ENCODE measurements around the gene ITSN1. TPM values are rescaled to one million over a fixed set of nuclear protein-coding genes. Genes with fewer than 3 reads are reported as not detected.

ITSN1 gene
- total RNA-seq, 4 donors from 2014 or later, result 14.5 to 33.1 (median 26.9) TPM

DNA sequence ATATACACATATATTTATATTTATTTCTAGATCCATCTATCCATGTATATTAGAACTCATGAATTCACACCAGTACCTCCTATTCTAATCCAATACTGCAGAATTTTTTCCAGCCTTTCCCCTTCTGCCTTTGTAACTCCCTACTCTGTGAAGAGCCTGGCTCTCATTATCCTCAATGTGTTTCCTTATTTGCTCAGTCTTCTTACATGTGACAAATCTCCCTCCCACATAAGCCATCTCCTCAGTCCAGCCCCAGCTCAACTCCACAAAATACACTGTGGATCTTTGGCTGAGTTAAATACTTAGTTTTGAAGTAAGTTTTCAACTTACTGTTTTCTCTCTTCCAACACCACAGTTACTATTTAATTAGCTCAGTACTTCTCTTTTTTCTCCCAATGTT lies 227.6 kb downstream of the ITSN1 start:
- Histone ChIP-seq H3K36me3 (no peaks in the 10 kb centered on the region), H3K27ac (no peak overlapping the region), H3K9me3 (no peaks in the 10 kb centered on the region), H3K4me1 (no peaks in the 10 kb centered on the region), H3K4me3 (no peak overlapping the region), H3K27me3 (no peaks in the 10 kb centered on the region)
- intact Hi-C loops (cut with DNase I; ENCODE audit: low total_unique reads), result loop anchor here (5.0 kb wide), 1 partner anchor 1407 kb away; no protein-coding TSS in a partner anchor
- TF ChIP-seq CTCF (IDR thresholded peaks at IDR 0.05 in 4 of 5, conservative IDR thresholded peaks at IDR 0.05 in 1 of 5) (no peak), POLR2A (IDR thresholded peaks at IDR 0.05) (no peak)
- ATAC-seq, result no peak
- no peak for DNase-seq
- in situ Hi-C loops (cut with MboI; ENCODE audit: low sequenced_read_pairs in 4 of 4), result no loop called here

DNA sequence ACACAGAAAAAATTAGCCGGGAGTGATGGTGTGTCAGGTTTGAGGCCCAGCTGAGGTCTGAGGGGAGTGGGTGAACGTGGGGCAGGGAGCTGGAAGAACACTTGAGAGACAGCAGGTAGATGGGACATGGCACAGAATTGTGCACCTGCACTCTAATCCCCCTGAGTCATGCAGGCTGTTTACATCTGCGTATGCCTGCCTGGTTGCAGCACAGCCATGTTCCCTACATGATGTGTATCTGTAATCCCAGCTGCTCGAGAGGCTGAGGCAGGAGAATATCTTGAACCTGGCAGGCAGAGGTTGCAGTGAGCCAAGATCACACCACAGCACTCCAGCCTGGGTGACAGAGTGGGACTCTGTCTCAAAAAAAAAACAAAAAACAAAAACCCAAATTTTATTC lies 228.5 kb downstream of the ITSN1 start:
- no peaks in the 10 kb centered on the region for H3K27me3 ChIP-seq
- DNase-seq, result no peak
- no peaks in the 10 kb centered on the region for H3K9me3 ChIP-seq
- no peak for TF ChIP-seq CTCF (IDR thresholded peaks at IDR 0.05 in 4 of 5, conservative IDR thresholded peaks at IDR 0.05 in 1 of 5)
- TF ChIP-seq POLR2A (IDR thresholded peaks at IDR 0.05), result no peak
- H3K27ac ChIP-seq, result no peak overlapping the region
- H3K36me3 ChIP-seq, result no peaks in the 10 kb centered on the region
- H3K4me3 ChIP-seq, result no peak overlapping the region
- no peak for ATAC-seq
- in situ Hi-C loops (cut with MboI; ENCODE audit: low sequenced_read_pairs in 4 of 4), result no loop called here
- intact Hi-C loops (cut with DNase I; ENCODE audit: low total_unique reads), result no loop called here
- no peaks in the 10 kb centered on the region for H3K4me1 ChIP-seq

DNA sequence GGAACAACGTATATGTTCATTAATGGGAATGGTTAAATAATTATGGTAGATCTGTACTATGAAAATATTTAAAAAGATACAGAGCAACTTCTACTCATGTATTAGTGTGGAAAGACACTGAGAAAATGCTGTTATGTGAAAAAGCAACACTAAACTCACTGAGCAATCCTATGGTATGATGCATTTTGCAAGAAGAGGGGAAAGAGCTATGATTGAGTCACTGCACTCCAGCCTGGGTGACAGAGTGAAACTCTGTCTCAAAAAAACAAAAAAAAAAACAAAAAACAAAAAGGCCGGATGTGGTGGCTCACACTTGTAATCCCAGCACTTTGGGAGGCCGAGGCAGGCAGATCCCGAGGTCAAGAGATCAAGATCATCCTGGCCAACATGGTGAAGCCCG lies 228.9 kb downstream of the ITSN1 start:
- in situ Hi-C loops (cut with MboI; ENCODE audit: low sequenced_read_pairs in 4 of 4) (no loop called here), intact Hi-C loops (cut with DNase I; ENCODE audit: low total_unique reads) (no loop called here)

DNA sequence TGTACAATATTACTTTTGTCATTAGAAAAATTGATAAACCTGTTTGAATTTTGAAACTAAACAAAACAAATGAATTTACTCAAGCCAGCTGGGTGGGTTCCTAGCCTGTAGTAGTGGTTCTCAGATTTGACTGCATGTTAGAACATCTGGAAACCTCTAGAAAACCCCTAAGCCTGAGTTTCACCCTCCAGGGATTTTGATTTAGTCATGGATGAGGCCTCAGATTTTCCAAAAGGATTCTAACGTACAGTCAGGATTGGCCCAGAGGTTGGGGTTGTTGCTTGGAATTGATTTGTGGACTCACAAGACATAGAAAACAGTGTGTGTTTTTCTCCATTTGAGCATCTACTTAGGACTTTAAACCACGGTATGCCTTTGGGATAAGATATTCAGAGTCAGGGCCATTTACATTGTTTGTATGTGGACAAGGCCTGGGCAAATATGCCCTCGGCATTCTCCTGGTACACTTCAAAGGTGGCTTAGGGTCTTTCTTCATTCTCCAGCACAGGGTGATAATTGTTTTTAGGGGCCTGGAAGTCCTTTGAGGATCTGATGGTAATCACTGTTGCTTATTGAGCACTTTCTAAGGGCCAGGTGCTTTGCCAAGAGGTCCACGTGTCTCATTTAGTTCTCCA lies 230.7 kb downstream of the ITSN1 start:
- no peak for ATAC-seq
- H3K36me3 ChIP-seq, result no peaks in the 10 kb centered on the region
- intact Hi-C loops (cut with DNase I; ENCODE audit: low total_unique reads), result no loop called here
- DNase-seq, result no peak
- H3K4me1 ChIP-seq, result no peaks in the 10 kb centered on the region
- TF ChIP-seq POLR2A (IDR thresholded peaks at IDR 0.05) (no peak), CTCF (IDR thresholded peaks at IDR 0.05 in 4 of 5, conservative IDR thresholded peaks at IDR 0.05 in 1 of 5) (no peak)
- H3K9me3 ChIP-seq, result no peaks in the 10 kb centered on the region
- H3K27ac ChIP-seq, result no peak overlapping the region
- in situ Hi-C loops (cut with MboI; ENCODE audit: low sequenced_read_pairs in 4 of 4), result no loop called here
- H3K27me3 ChIP-seq, result no peaks in the 10 kb centered on the region
- no peak overlapping the region for H3K4me3 ChIP-seq

More for the DNA sequence above, 228.9 kb downstream of the ITSN1 start:
- H3K27ac ChIP-seq, result no peak overlapping the region
- no peaks in the 10 kb centered on the region for H3K9me3 ChIP-seq
- H3K27me3 ChIP-seq, result no peaks in the 10 kb centered on the region
- no peak for TF ChIP-seq CTCF (IDR thresholded peaks at IDR 0.05 in 4 of 5, conservative IDR thresholded peaks at IDR 0.05 in 1 of 5)
- TF ChIP-seq POLR2A (IDR thresholded peaks at IDR 0.05), result no peak
- DNase-seq, result no peak
- no peaks in the 10 kb centered on the region for H3K4me1 ChIP-seq
- H3K4me3 ChIP-seq, result no peak overlapping the region
- ATAC-seq, result no peak
- H3K36me3 ChIP-seq, result no peaks in the 10 kb centered on the region

DNA sequence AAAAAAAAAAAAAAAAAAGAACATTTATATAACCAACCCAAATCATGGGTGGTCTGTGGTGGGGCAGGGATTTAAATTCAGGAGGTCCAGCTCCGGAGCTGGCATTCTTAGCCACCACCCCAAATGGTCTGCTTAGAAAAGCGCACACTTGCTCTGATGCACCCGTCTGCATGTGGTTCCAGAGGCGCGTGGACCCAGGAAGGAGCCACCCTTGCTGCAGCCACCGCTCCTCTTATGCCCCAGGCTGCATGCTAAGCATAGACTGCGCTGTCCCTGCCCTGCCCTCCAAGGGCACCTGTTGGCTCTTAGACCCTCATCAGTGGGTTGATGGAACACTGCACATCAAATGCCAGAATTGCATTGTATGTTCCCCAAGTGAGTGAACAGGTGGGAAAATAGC lies 231.9 kb downstream of the ITSN1 start:
- in situ Hi-C loops (cut with MboI; ENCODE audit: low sequenced_read_pairs in 4 of 4), result no loop called here
- no peak overlapping the region for H3K27ac ChIP-seq
- H3K9me3 ChIP-seq, result no peaks in the 10 kb centered on the region
- no peaks in the 10 kb centered on the region for H3K36me3 ChIP-seq
- no peak overlapping the region for H3K4me3 ChIP-seq
- H3K27me3 ChIP-seq, result no peaks in the 10 kb centered on the region
- no peaks in the 10 kb centered on the region for H3K4me1 ChIP-seq
- DNase-seq (no peak), ATAC-seq (no peak)
- TF ChIP-seq CTCF (IDR thresholded peaks at IDR 0.05 in 4 of 5, conservative IDR thresholded peaks at IDR 0.05 in 1 of 5) (no peak), POLR2A (IDR thresholded peaks at IDR 0.05) (no peak)
- intact Hi-C loops (cut with DNase I; ENCODE audit: low total_unique reads), result no loop called here

All from gastrocnemius medialis (tissue), 4 donors.